Measurements from ENCODE around the gene PVALEF.

PVALEF gene

DNA sequence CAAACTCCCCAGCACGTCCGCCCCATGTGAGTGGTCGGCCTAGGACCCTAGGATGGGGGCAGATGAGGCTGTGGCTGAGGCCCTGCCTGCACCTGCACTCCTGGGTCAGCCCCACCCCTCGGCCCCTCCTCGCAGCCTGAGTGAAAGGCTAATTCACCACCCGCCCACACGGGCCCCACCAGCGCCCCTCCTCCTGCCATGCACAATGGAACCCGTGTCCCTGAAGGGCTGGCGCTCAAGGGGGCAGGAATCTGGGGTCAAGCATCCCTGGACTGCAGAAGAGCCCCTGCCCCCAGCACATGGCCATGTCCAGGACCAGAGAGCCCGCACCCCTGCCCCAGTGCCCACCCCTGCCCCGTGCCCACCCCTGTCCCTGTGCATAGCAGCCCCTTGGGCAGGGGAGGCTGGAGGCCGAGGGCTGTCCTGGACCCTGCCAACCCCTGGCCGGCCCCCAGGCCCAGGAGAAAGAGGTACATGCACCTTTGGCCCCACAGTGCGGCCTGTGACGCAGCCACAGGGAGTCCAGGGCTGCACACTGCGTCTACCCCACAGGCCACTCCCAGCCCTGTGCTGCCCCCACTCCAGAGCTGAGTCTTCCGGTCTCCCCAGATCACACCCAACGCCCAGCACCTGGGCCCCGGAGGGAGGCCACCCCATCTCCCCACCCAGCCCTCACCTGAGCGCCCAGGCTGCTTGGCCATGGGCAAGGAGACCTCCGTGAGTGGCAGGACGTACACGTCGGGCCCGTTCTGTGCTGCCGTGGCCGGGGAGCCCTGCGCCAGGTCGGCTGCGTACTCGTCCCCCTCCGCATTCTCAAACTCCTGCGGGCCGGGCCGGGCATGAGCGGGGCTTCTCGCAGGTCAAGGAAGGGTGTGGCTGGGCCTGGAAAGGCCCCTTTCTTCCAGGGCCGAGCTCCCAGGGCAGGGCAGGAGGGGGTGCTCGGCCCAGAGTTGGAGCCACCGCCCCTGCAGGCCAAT lies 34.6 kb upstream of the PVALEF start:
- Histone ChIP-seq H3K4me3 (ENCODE audit: low read length) (no peak overlapping the region), H3K27ac (ENCODE audit: low read length) (no peak overlapping the region), H3K9me3 (ENCODE audit: control insufficient read depth, low read depth, low read length) (no peaks in the 10 kb centered on the region), H3K9ac (ENCODE audit: low read length) (no peak overlapping the region), H3K4me1 (ENCODE audit: control insufficient read depth, low read depth, low read length) (no peaks in the 10 kb centered on the region), H3K27me3 (ENCODE audit: control insufficient read depth, insufficient read depth, low read length) (no peaks in the 10 kb centered on the region), H3K36me3 (ENCODE audit: control insufficient read depth, low read depth, low read length) (no peaks in the 10 kb centered on the region)

DNA sequence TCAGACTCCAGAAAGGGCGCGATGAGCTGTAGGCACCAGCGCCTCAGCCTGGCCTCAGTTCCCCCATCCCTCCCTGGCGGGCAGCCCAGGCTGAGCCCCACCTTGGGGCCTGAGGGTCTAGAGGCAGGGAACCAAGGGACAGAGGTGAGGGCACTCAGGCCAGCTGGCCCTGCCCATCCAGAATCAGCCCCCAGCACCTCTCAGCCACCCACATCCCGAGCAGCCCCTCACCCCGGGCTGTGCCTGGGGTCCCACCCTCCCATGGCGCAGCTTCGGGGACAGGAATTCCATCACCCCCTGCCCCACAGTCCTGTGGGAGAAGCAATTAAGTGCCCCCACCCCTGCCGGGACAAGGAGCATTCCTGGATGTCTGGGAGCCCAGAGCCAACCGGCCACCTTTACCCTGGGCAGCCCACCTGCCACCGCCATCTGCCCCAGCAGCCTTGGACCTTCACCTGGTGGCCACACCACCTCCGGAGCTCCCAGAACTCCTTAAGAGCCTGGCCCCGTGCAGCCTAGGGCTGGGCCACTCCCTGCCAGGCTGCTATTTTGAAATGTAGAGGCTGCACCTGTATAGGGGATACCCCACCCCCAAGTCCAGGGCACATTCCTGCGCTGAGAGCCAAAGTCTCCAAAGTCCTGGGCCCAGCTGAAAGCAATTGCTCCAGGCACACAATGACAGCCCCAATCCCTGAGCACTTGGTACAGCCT lies 33.7 kb upstream of the PVALEF start:
- Histone ChIP-seq H3K4me1 (ENCODE audit: control insufficient read depth, low read depth, low read length) (no peaks in the 10 kb centered on the region), H3K9me3 (ENCODE audit: control insufficient read depth, low read depth, low read length) (no peaks in the 10 kb centered on the region), H3K4me3 (ENCODE audit: low read length) (no peak overlapping the region), H3K9ac (ENCODE audit: low read length) (no peak overlapping the region), H3K36me3 (ENCODE audit: control insufficient read depth, low read depth, low read length) (no peaks in the 10 kb centered on the region), H3K27ac (ENCODE audit: low read length) (no peak overlapping the region), H3K27me3 (ENCODE audit: control insufficient read depth, insufficient read depth, low read length) (no peaks in the 10 kb centered on the region)

DNA sequence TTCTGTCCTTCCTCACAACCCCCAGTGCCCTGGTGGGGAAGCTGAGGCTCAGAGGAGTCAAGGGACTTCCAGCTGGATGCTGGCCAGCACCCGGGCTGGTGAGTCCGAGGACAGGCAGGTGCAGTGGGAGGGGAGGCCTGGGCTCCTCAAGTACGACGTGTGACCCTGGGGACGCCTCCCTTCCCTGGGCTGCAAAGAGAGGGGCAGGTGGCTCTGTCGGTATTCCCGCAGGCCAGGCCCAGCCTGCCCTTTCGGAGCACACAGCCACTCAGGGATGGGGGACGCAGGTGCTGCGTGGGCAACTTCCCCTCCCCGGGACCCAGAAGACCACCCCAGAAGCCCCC lies 33.1 kb upstream of the PVALEF start:
- Histone ChIP-seq H3K4me3 (ENCODE audit: low read length) (no peak overlapping the region), H3K9me3 (ENCODE audit: control insufficient read depth, low read depth, low read length) (no peaks in the 10 kb centered on the region), H3K36me3 (ENCODE audit: control insufficient read depth, low read depth, low read length) (no peaks in the 10 kb centered on the region), H3K27me3 (ENCODE audit: control insufficient read depth, insufficient read depth, low read length) (no peaks in the 10 kb centered on the region), H3K9ac (ENCODE audit: low read length) (no peak overlapping the region), H3K27ac (ENCODE audit: low read length) (no peak overlapping the region), H3K4me1 (ENCODE audit: control insufficient read depth, low read depth, low read length) (no peaks in the 10 kb centered on the region)

GRCh38 chr17:81132770-81133723 lies 32.3 kb upstream of the PVALEF start:
- no peaks in the 10 kb centered on the region for H3K27me3 ChIP-seq (ENCODE audit: control insufficient read depth, insufficient read depth, low read length)
- no peak overlapping the region for H3K4me3 ChIP-seq (ENCODE audit: low read length)
- H3K9ac ChIP-seq (ENCODE audit: low read length): no peak overlapping the region
- H3K9me3 ChIP-seq (ENCODE audit: control insufficient read depth, low read depth, low read length): no peaks in the 10 kb centered on the region
- H3K36me3 ChIP-seq (ENCODE audit: control insufficient read depth, low read depth, low read length): no peaks in the 10 kb centered on the region
- no peaks in the 10 kb centered on the region for H3K4me1 ChIP-seq (ENCODE audit: control insufficient read depth, low read depth, low read length)
- H3K27ac ChIP-seq (ENCODE audit: low read length): no peak overlapping the region

GRCh38 chr17:81134064-81134781 lies 31.1 kb upstream of the PVALEF start:
- Histone ChIP-seq H3K4me1 (ENCODE audit: control insufficient read depth, low read depth, low read length) (no peaks in the 10 kb centered on the region), H3K27ac (ENCODE audit: low read length) (no peak overlapping the region), H3K4me3 (ENCODE audit: low read length) (no peak overlapping the region), H3K27me3 (ENCODE audit: control insufficient read depth, insufficient read depth, low read length) (no peaks in the 10 kb centered on the region), H3K9ac (ENCODE audit: low read length) (no peak overlapping the region), H3K9me3 (ENCODE audit: control insufficient read depth, low read depth, low read length) (no peaks in the 10 kb centered on the region), H3K36me3 (ENCODE audit: control insufficient read depth, low read depth, low read length) (no peaks in the 10 kb centered on the region)

- no peak overlapping the region for H3K9ac ChIP-seq (ENCODE audit: low read length)
Measured at GRCh38 chr17:81135505-81136278, 29.6 kb upstream of the PVALEF start.

GRCh38 chr17:81136366-81136765 lies 28.9 kb upstream of the PVALEF start:
- Histone ChIP-seq H3K9me3 (ENCODE audit: control insufficient read depth, low read depth, low read length) (no peaks in the 10 kb centered on the region), H3K4me3 (ENCODE audit: low read length) (no peak overlapping the region), H3K9ac (ENCODE audit: low read length) (no peak overlapping the region), H3K27me3 (ENCODE audit: control insufficient read depth, insufficient read depth, low read length) (no peaks in the 10 kb centered on the region), H3K4me1 (ENCODE audit: control insufficient read depth, low read depth, low read length) (no peaks in the 10 kb centered on the region), H3K27ac (ENCODE audit: low read length) (no peak overlapping the region), H3K36me3 (ENCODE audit: control insufficient read depth, low read depth, low read length) (no peaks in the 10 kb centered on the region)

More at GRCh38 chr17:81135505-81136278, 29.6 kb upstream of the PVALEF start:
- Histone ChIP-seq H3K4me1 (ENCODE audit: control insufficient read depth, low read depth, low read length) (no peaks in the 10 kb centered on the region), H3K27me3 (ENCODE audit: control insufficient read depth, insufficient read depth, low read length) (no peaks in the 10 kb centered on the region), H3K9me3 (ENCODE audit: control insufficient read depth, low read depth, low read length) (no peaks in the 10 kb centered on the region), H3K36me3 (ENCODE audit: control insufficient read depth, low read depth, low read length) (no peaks in the 10 kb centered on the region), H3K4me3 (ENCODE audit: low read length) (no peak overlapping the region), H3K27ac (ENCODE audit: low read length) (no peak overlapping the region)

DNA sequence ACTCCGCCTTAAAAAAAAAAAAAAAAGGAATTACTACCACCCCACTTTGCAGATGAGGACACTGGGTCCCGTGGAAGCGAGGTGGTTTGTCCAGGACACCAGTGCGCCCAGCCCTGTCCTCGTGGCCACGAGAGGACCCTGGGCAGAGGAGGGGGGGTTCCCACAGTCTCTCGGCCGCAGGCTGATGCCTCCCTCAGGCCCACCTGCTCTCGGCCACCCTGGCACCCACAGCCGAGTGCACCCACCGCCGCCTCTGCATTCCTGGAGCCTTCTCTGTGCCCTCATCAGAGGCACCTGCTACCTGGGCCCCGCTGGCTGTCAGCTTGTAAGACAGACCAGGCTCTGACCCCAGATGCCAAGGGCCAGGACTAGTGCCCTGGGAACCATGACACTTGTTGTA lies 28.1 kb upstream of the PVALEF start:
- H3K36me3 ChIP-seq (ENCODE audit: control insufficient read depth, low read depth, low read length): no peaks in the 10 kb centered on the region
- no peaks in the 10 kb centered on the region for H3K4me1 ChIP-seq (ENCODE audit: control insufficient read depth, low read depth, low read length)
- no peaks in the 10 kb centered on the region for H3K27me3 ChIP-seq (ENCODE audit: control insufficient read depth, insufficient read depth, low read length)
- no peak overlapping the region for H3K27ac ChIP-seq (ENCODE audit: low read length)
- no peak overlapping the region for H3K4me3 ChIP-seq (ENCODE audit: low read length)
- H3K9me3 ChIP-seq (ENCODE audit: control insufficient read depth, low read depth, low read length): no peaks in the 10 kb centered on the region
- H3K9ac ChIP-seq (ENCODE audit: low read length): no peak overlapping the region

DNA sequence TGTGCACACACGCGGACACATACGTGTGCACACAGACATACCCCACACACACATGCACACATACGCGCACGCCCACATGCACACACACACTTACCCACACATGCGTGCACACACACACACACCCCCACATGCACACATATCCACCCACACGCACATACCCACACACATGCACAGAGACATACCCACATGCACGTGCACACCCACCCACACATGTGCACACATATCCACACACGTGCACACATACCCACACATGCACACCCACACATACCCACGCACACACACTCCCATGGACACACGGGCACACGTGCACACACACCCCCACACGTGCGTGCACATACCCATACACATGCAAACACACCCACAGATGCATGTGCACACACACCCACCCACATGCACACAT lies 27.2 kb upstream of the PVALEF start:
- H3K36me3 ChIP-seq (ENCODE audit: control insufficient read depth, low read depth, low read length): no peaks in the 10 kb centered on the region
- H3K27ac ChIP-seq (ENCODE audit: low read length): no peak overlapping the region
- no peaks in the 10 kb centered on the region for H3K27me3 ChIP-seq (ENCODE audit: control insufficient read depth, insufficient read depth, low read length)
- no peak overlapping the region for H3K9ac ChIP-seq (ENCODE audit: low read length)
- no peak overlapping the region for H3K4me3 ChIP-seq (ENCODE audit: low read length)
- H3K4me1 ChIP-seq (ENCODE audit: control insufficient read depth, low read depth, low read length): no peaks in the 10 kb centered on the region
- H3K9me3 ChIP-seq (ENCODE audit: control insufficient read depth, low read depth, low read length): no peaks in the 10 kb centered on the region

GRCh38 chr17:81138500-81138899 lies 26.8 kb upstream of the PVALEF start:
- Histone ChIP-seq H3K27me3 (ENCODE audit: control insufficient read depth, insufficient read depth, low read length) (no peaks in the 10 kb centered on the region), H3K4me1 (ENCODE audit: control insufficient read depth, low read depth, low read length) (no peaks in the 10 kb centered on the region), H3K4me3 (ENCODE audit: low read length) (no peak overlapping the region), H3K36me3 (ENCODE audit: control insufficient read depth, low read depth, low read length) (no peaks in the 10 kb centered on the region), H3K9me3 (ENCODE audit: control insufficient read depth, low read depth, low read length) (no peaks in the 10 kb centered on the region), H3K9ac (ENCODE audit: low read length) (no peak overlapping the region), H3K27ac (ENCODE audit: low read length) (no peak overlapping the region)

All from iPS-18a (cell line).